Right lobe of liver (tissue), 4 donors: ENCODE results near the gene USP53.

ENCODE experiments used
- POLR2A ChIP-seq: fragments of 450-650 bp; IDR thresholded peaks from one replicate; pipeline ENCODE4 v1.6.1; 2017; ENCODE audit warnings: antibody characterized with exemption, mild to moderate bottlenecking
- TF ChIP-seq, protein P1 (sequence below), 4 donors: fragments of 200-600 bp in 3 of 4; fragments of 450-650 bp in 1 of 4; IDR thresholded peaks; one replicate each; pipeline versions ENCODE4 v1.5.1 to v1.8.0; 2016 to 2022; ENCODE audit warnings: antibody characterized with exemption in 4 of 4, mild to moderate bottlenecking in 2 of 4
- donor health status: DM: no; HTN: no; CAD: no.
- donor health status: DM: no; HTN: no; CAD: no.
- donor health status: DM: no; HTN: yes; CAD: no.

DNA sequence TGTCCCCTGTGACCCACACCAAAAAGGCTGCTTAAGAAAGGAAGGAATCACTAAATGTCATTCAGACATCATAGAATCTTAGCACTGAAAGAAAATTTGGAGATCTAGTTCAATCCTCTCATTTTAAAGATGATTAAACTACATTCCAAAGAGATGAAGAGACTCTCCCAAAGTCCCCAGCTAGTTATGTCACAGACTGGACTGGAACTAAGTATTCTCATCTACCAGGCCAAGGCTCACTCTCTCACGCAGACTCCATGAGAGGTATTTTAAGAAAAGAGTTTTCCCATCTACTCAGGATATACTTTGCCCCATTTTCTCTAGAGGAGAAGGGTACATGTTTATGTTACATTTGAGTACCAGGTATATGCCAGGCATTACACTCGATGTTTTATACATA lies 102.5 kb downstream of the USP53 start:
- TF ChIP-seq, protein P1, sequence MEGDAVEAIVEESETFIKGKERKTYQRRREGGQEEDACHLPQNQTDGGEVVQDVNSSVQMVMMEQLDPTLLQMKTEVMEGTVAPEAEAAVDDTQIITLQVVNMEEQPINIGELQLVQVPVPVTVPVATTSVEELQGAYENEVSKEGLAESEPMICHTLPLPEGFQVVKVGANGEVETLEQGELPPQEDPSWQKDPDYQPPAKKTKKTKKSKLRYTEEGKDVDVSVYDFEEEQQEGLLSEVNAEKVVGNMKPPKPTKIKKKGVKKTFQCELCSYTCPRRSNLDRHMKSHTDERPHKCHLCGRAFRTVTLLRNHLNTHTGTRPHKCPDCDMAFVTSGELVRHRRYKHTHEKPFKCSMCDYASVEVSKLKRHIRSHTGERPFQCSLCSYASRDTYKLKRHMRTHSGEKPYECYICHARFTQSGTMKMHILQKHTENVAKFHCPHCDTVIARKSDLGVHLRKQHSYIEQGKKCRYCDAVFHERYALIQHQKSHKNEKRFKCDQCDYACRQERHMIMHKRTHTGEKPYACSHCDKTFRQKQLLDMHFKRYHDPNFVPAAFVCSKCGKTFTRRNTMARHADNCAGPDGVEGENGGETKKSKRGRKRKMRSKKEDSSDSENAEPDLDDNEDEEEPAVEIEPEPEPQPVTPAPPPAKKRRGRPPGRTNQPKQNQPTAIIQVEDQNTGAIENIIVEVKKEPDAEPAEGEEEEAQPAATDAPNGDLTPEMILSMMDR (IDR thresholded peaks at IDR 0.05) = no peak
- TF ChIP-seq POLR2A = no peak
